HTR-8/SVneo (cell line): Measurements from ENCODE around the gene NKD2.
"Not testable (repeated sequence)": the region's sequence is repeated elsewhere in the genome, so short reads cannot be mapped to it uniquely, and the experiment has no call there.

ENCODE experiments used
- DNase-seq: peaks from one replicate; pipeline ENCODE4 v3.0.0; 2011; ENCODE audit warnings: low spot score, mixed read lengths; ENCODE audit not compliant: insufficient read length
- FAIRE-seq: peaks from 2 replicates; lab custom pipeline; 2011; peaks lifted over from hg19 to GRCh38; lab: Jason Lieb, UNC

The NKD2 gene

DNA sequence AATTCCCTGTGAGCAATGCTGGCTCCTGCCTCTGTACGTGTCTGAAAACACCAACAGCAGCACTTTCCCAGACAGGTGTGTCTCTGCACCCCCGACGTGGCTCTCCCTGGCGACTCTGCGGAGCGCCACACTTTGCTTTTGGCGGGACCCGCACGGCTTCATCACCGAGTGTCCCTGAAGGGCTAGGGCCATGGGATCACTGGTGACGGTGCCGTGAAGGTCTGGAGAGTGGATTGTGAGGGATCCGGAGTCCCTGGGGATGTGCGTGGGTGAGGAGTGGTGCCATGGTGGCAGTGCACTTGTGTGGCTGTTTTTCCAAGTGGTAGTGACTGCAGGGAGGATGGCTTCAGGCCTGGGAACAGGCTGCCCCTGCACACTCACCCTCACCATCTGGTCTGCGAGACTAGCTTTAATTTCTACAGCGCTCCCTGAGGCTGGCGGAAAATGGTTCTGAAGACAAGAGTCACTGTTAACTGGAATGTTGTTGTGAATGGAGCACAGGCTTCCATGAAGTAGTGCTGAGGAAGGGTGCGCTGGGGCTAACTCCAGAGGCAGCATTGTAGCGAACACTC is 3.2 kb downstream of the NKD2 start:
- peak; percentile 51 for FAIRE-seq
- no peak for DNase-seq

DNA sequence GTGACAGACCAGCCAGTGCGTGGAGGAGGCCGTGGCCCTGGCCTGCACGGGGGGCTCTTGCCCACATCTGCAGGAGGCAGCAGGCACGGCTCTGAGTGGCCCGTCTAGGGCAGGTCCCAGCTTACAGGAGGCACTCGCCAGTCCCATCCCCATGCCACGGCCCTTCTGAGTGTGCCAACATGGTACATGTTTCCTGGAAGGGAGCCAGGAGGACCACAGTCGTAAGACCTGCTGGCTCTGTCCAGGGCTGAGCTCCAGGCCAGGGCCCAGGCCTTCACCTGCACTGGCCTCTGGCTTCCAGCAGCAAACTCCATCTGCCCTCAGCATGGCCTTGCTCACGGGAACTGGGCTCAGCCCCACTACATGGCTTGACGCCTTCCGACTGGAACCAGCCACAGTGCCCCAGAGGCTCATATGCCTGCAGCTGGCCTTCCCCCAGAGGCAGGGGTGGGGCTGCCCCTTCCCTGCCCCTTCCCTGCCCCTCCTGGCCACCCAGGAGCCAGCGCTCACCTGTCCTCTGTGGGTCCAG is 3.8 kb downstream of the NKD2 start:
- DNase-seq (no peak), FAIRE-seq (no peak)

DNA sequence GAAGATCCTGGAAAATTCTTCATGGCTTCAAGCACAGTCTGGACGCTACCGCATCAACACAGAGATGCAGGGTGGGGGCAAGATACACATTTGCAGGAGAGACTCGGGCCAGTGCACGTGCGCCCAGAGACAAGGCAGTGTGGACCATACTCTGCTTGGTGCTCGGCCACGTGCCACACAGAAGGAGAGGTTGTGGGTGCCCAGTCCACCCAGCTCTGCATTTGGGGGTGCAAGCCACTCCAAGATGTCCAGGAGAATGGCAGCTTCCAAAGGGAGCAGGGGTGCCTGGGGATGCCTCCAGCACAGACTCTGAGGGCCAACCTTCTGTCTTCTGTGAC is 4.3 kb downstream of the NKD2 start:
- DNase-seq (no peak), FAIRE-seq (no peak)

DNA sequence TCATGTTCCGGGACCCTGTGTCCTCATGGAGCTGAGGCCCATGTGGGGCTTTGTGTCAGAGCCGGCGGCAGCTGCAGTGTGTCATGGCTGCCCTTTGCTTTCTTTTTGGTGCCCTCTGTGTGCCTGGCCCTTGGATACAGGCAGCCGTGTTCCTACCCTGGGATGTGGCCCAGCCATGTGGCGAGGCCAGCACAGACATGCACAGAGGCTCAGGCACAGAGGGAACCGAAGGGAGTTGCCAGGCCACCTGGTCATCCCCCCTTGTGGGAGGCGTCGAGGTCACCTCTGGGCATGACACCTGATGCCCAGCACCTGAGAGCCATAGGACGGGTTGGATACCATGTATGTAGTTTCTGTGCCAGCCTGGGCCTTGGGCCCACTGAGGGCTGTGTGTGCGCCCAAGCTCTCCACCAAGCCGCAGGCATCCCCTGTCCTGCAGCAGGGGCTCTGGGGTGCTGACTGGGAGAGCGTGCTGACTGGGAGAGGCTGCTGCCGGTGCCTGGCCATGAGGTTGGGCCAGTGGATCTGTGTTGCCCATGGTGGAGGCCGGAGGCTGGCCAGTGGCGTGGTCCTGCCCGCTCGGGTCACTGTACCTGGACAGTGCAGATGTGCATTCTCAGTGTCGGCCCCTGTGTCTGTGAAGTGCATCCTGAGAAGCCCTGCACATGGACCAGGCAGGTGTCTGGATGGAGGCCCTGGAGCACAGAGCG is 4.8 kb downstream of the NKD2 start:
- no peak for DNase-seq
- FAIRE-seq = no peak

DNA sequence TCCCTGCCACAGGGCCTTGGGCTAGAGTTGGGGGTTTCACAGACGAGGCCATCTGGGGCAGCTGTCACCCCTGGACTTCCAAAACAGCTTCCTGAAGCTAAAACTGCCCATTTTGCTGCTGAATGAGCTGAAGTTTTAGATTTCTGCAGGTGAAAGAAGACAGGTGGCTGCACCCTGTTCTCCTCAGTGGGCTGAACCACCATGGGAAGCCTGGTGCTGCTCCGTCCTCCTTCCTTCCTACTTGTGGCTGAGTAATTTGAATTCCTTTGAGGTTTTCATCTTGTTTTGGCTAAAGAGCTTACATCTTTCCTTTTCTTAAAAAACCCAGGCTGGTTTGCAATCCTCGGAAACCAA is 5.3 kb downstream of the NKD2 start:
- DNase-seq (no peak), FAIRE-seq (no peak)

DNA sequence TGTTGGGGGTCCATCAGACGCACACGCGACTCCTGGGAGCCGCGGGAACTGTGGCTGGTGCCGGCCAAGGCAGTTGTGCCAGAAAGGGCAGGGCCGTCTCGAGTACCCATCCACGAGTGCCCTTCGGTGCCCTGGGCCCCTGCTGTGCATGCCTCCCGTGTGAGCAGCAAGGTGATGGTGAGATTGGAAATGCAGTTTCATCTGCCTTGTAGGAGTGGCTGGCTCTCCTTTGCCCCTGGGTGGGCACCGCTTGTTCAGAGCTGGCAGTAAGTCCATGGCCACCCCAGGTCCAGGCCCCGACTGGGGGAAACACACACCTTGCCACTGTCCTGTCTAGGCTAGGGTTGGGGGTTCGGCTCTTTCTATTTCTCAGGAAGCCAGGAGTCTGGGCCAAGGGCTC is 5.7 kb downstream of the NKD2 start:
- FAIRE-seq (no peak), DNase-seq (no peak)

DNA sequence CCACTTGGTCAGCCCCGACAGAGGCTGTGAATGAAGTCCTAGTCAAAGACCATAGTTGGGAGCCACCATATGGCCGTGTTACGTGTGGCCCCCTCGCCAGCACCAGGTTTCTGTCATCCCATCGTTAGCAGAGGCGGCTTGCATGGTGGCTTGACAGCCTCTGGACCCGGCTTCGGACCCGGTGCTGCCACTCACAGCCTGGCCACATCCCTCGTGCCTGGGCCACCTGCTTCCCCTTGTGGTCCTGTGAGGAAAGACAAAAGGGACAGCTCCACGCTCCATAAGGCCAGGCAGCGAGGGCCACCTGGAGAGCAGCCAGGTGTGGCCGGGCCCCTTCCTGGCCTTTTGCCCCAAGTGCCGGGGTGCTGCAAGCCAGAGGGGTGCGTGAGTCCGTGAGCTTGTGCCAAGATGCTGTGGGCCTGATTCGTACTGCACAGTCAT is 6.2 kb downstream of the NKD2 start:
- DNase-seq (no peak), FAIRE-seq (no peak)

DNA sequence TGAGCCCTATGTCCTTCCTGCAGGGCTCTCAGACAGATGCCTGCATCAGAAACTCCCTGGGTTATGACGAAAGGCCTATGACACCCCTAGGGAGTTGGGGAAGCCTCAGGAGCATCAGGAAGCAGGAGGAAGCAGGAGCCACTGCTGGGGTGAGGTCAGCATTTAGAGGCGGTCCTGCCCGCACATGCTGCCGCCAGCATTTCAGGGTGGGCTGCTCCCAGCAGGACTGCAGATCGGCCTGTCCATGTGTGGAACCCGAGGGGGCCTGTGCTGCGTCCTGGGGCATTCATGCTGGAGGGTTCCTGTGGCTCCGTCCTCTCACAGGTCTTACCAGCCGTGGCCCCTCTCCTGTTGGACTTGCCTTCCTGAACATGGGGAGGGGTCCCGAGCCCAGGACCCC is 6.9 kb downstream of the NKD2 start:
- DNase-seq (no peak), FAIRE-seq (peak; percentile 54)

DNA sequence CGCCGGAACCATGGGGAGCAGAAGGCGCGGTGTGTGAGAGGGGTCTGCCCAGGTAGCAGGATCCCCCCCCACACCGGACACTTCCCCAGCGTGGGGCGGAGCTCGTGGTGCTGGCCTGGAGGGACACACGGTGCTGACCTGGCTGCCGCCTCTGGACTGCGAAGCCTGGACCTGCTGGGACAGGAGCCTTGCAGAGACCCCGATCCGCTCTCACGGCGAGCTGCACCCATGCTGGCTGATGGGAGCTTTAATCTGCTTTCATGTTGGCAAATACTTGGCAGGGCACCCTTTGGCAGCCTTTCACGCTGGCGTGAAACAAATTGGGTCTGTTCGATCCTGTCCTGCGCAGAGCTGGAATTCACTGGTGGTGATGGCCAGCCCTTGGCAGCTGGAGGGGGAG is 7.4 kb downstream of the NKD2 start:
- no peak for FAIRE-seq
- no peak for DNase-seq

DNA sequence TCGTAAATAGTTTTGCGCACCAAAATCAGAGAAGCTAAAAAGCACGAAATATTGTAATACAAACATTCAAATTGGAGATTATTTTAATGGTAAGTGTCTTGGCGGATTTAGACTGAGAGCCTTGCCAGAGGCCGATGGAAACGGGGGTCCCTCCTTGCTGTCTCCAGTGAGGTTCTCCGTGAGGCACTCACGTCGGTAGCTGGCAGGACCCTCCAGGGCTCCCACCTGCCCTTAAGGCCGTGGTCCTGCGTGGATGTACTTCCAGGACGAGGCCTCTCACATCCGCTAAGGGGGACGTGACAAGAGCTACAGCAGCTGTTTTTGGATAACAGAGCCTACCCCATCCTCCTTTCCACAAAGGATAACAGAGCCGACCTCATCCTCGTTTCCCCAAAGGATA is 7.9 kb downstream of the NKD2 start:
- no peak for DNase-seq
- no peak for FAIRE-seq

DNA sequence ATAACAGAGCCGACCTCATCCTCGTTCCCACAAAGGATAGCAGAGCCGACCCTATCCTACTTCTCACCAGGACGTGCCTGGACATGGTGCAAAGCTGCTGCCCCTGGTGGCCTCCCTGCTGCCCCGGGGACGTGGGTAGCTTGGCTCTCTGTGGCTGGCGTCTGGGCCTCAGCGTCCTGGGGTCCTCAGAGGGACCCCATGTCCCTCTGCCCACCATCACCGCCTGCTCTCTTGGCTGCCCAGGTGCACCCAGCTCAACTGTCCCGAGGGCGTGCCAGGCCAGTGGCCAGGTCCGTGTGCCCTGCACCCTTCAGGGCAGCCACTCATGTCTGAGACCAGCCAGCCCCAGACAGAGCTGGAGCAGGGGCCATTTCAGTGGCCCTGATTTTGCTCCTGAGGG is 8.5 kb downstream of the NKD2 start:
- FAIRE-seq = no peak
- DNase-seq = no peak

DNA sequence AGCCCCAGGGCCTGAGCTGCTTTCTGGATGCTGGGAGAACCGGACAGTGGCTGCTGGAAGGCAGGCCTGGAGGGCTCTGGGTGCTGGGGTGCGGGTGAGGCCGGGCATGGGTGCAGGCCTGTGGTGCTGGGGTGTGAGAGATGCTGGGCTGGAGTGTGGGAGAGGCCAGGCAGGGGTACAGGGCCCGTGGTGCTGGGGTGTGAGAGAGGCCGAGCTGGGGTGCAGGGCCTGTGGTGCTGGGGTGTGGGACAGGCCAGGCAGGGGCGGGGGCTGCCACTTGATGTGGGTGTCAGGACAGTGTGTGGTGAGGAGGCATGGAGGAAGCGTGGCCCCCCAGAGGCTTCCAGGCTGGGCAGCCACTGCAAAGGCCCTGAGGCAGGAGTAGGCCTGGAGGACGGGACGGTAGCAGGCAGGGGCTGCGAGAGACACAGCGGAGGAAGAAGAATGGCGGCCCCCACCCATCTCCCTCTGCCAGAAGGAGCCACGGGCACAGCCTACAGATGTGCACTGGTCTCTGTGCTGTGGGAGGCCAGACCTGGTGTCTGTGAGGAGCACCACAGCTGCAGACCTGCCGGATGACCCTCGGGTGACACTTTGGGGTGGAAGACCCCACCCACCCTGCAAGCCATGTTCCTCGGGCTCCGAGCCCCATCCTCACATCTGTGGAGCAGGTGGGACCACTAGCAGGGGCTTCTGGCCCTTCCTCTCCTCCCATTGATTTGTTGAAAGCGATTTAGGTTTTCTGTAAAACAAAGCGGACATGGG is 9.3 kb downstream of the NKD2 start:
- FAIRE-seq (no peak), DNase-seq (no peak)

DNA sequence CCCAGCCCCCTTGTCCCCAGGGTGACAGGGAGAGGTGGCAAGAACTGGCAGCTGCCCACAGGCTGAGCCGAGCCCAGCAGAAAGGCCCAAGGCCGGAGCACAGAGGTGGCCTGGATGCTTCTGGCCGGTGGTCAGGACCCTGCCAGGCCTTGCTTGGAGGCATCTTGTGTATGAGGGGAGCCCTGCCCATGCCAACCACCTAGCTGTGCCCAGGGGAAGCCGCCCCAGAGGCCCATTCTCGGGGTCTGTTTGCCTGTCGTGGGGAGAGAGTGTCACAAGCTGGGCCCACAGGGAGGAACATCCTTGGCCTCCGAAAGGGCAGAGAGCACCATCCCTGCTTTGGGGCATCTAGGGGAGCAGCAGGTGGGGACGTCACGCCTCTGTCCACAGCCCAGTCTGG is 10.0 kb downstream of the NKD2 start:
- no peak for FAIRE-seq
- no peak for DNase-seq

DNA sequence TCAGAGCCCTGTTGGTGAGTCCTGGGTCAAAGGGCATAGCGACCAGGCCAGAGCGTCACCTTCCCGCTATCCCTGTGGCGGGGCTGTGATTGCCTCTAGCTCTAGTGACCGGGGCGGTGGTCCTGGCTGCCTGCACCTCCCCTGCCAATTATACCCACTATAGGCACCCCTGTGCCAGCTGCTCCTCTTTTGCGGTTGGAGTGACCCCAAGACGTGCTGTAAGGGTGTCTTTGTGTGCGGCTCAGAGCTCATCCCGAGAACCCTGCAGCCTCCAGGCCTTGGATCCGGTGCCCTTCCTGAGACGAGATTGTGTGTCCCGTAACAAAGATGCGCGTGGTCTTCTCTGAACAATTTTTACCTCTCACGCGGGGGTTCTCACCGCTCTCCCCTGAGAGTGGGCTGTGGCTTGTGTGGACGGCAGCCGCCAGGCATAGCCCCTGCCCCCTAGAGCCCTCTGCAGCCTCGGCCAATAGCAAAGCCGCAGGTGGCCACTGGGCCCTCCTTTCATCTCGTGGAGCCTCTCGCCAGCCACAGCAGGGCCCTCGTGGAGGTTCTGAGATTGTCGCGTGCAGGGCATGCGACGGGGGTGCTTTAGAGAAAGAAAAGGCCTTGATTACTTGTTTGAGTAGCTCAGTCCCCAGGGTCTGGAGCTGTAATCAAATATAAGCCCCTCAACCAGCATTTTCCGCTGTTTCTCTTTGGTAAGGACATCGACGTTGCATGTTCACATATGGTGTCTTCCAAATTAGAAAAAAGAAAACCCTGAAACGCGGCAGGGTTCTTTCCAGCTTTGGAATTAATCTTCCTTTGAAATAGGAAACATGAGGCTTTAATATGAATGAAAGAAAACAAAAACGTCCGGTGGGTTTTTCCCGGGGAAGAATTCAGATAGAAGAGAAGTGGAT is 10.7 kb downstream of the NKD2 start:
- no peak for DNase-seq
- FAIRE-seq = no peak

DNA sequence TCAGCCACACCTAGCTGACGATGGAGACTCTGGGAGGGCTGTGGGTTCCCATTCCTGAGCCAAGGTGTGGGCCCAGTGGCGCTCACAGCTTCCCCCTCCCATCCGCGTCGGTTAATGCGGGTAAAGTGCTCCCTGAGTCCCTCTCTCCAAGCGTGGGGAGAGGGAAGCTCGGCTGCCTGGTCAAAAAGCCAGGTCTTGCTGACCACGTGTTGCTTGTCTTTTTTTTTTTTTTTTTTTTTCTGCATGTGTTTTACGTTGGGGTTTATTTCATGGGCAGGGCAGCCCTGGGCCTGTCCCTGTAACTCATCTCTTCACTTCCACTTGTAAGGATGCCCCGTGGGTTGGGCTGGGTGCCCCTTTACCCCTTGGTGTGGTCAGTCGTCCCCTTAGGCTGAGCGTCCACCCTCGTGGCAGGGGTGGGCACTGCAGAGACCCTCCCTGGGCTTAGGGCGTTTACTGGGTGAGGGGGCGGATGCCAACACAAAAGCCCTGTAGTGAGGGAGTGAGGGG is 11.9 kb downstream of the NKD2 start:
- no peak for DNase-seq
- FAIRE-seq = no peak

DNA sequence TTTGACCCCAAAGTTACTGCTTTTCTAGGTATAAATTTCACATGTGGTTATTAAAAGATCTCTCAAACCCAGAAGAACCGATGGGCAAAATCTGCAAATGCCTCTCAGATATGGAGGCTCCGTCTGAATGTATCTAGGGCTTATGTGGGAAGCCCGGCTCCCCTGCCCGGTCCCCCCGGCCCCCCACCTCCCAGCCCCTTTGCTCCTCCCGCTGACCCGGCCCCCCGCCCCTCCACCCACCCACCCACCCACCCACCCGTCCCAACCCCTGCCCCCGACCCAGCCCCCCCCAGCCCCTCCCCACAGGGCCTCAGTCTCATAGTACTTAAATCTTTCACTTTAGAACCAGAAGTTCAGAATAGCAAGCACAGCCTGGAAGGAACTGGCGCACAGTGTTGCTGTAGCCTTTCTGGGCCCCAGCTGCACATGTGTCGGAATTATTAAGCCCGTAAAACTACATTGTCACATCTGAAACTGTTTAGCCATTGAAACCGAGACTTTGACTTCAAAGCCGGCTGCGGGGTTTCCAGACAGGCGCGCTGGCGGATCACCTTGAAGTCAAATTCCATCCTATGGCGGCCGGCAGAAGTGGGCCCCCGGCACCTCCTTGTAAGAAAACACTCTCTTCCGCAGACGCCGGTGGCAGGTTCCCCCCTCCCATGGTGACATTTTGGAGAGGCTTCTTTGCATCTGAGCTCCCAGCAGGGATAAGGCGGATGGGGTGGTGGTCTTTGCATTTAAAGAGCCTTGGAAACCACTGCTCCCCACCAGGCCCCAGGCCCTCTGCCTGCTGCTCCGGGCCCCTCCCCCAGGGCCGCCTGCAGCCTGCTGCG is 12.8 kb downstream of the NKD2 start:
- no peak for FAIRE-seq
- DNase-seq = no peak

DNA sequence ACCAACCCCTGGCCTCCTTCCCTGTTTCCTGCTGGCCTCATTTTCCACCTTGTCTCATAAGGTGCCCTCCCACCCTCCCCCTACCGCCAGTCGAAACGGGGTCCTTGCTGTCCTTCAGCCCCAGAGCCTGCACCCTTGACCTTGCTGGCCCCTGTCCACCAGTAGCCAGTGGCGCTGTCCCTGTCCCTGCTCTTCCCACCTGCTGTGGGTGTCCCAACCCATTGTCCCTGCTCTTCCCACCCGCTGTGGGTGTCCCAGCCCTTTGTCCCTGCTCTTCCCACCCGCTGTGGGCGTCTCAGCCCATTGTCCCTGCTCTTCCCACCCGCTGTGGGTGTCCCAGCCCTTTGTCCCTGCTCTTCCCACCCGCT is 13.4 kb downstream of the NKD2 start:
- DNase-seq, FAIRE-seq: not testable (repeated sequence)

DNA sequence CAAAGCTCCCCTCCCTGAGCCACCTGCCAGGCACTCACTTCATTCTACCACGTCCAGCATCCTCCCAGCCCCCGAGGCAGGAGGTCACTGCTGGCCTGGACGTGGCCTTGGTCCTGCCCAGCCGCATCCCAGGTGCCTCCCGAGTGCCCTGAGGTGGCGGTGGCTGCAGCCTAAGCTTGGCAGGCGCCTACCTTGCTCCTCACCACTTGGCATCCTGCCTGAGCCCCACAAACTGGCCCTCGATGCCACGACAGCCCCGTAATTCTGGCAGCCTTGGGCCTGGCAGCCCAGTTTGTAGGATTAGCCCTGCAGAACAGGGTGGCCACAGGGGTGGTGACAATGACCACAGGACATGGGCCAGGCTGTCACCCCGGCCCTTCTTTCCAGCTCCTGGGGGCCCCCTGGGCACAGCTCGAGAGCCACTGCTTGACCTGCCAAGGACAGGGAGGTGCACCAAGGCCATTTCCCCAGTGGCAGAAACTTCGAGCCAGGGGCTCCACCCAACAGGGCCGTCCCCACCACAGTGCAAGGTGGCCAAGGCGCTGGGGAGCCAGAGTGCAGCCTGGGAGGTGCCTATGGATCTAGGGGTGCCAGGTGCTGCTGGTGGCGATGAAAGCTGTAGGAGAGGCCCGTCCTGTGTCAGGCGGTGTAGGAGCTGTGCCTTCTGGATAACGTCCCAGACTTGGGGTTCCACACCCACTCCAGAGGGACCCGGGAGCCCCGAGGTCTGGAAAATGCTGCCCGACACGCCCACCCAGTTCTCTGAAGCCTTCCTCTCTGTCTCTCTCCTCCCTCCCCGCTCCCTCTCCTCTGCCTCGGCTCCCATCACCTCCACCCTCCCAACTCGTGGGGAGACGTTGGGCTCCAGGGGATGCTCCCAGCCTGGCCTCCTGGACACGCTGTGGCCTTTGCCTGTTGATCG is 18.4 kb downstream of the NKD2 start:
- FAIRE-seq = no peak
- no peak for DNase-seq
